HL-60 (cell line): Measurements from ENCODE around the gene FNBP1L.

ENCODE experiments used
- DNase-seq, 2 experiments: peaks; one replicate each; pipeline ENCODE4 v3.0.0-alpha.2; 2010 to 2020; ENCODE audit warnings: low read depth in 1 of 2, low spot score in 1 of 2
- H3K27ac ChIP-seq: fragments of 250-450 bp; sonication (Bioruptor Pico); replicated peaks from 2 replicates; pipeline ENCODE4 v1.5.1; 2020; ENCODE audit warnings: mild to moderate bottlenecking, moderate library complexity
- H3K27me3 ChIP-seq: fragments of 250-450 bp; sonication (Bioruptor Pico); 2 replicates; pipeline ENCODE4 v1.5.1; 2021; ENCODE audit warnings: mild to moderate bottlenecking, moderate library complexity; ENCODE audit not compliant: insufficient read depth, poor library complexity, severe bottlenecking
- H3K4me3 ChIP-seq: replicated peaks from 2 replicates; pipeline ENCODE4 v1.5.1; 2011; ENCODE audit warnings: mild to moderate bottlenecking, control low read depth, low read length; ENCODE audit not compliant: insufficient read depth
- GABPA ChIP-seq: IDR thresholded peaks from 2 replicates; pipeline ENCODE4 v1.6.1; 2012; ENCODE audit warnings: low read depth
- POLR2AphosphoS5 ChIP-seq: IDR thresholded peaks from 2 replicates; pipeline ENCODE4 v1.6.1; 2012; ENCODE audit warnings: low read depth
- REST ChIP-seq: IDR thresholded peaks from 2 replicates; pipeline ENCODE4 v1.6.1; 2012; ENCODE audit warnings: low read depth; ENCODE audit not compliant: insufficient replicate concordance
- SPI1 ChIP-seq: IDR thresholded peaks from 2 replicates; pipeline ENCODE4 v1.6.1; 2012; ENCODE audit warnings: low read depth, mild to moderate bottlenecking, borderline replicate concordance
- TF ChIP-seq, protein P1 (sequence below): IDR thresholded peaks from one replicate; pipeline ENCODE4 v1.5.1; 2011; ENCODE audit warnings: low read length, control low read depth, inconsistent platforms; ENCODE audit not compliant: insufficient read depth

Gene FNBP1L

DNA sequence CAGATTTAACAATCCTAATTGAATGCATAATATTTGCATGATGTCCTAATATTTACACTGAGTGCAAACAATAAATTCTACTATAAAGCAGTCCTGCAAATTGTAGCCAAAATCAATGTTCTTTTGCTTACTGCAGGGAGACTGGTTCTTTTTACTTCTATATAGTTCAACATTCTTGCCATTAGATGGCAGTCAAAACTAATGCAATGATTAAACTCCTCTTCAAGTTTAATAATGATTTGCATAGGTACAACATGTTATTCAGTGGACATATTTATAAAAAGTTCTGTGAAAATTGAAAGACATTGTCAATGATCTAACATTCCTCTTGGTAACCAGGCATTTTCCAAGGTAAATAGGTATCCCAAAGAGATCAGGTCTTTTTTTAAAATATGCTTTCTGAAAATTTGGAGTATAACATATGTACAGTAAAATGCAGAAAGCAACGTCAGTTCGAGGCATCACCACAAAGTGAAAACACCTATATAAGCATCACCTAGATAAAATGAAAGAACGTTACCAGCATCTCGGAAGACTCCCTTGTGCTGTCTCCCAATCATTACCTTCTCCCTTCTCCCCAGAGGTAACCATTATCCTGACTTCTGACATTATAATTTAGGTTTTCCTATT lies 9.8 kb upstream of the FNBP1L start:
- Histone ChIP-seq H3K4me3 (no peak overlapping the region), H3K27ac (no peak overlapping the region)
- DNase-seq: no peak

DNA sequence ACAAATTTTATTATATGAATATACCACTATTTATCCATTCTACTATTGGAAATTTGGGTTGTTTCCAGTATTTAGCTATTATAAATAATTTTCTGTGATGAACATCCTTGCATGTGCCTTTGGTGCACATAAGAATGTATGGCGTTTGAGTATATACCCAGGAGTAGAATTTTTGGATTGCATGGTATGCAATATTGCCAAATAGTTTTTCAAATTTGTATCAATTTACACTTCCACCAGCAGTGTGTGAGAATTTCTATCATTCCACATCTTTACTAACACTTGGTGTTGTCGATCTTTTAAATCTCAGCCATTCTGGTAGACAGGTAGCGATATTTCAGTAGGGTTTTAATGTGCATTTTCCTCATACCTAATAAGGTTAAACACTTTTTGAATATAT lies 9.2 kb upstream of the FNBP1L start:
- Histone ChIP-seq H3K27ac (no peak overlapping the region), H3K4me3 (no peak overlapping the region), H3K27me3 (peaks cover 5% of the 10 kb centered on the region)
- no peak for DNase-seq
- TF ChIP-seq, protein P1, sequence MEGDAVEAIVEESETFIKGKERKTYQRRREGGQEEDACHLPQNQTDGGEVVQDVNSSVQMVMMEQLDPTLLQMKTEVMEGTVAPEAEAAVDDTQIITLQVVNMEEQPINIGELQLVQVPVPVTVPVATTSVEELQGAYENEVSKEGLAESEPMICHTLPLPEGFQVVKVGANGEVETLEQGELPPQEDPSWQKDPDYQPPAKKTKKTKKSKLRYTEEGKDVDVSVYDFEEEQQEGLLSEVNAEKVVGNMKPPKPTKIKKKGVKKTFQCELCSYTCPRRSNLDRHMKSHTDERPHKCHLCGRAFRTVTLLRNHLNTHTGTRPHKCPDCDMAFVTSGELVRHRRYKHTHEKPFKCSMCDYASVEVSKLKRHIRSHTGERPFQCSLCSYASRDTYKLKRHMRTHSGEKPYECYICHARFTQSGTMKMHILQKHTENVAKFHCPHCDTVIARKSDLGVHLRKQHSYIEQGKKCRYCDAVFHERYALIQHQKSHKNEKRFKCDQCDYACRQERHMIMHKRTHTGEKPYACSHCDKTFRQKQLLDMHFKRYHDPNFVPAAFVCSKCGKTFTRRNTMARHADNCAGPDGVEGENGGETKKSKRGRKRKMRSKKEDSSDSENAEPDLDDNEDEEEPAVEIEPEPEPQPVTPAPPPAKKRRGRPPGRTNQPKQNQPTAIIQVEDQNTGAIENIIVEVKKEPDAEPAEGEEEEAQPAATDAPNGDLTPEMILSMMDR: no peak

More for the DNA sequence above, 9.8 kb upstream of the FNBP1L start:
- H3K27me3 ChIP-seq: peaks cover 5% of the 10 kb centered on the region
- TF ChIP-seq GABPA: no peak
- TF ChIP-seq, protein P1: no peak
- no peak for TF ChIP-seq POLR2AphosphoS5
- TF ChIP-seq REST: no peak
- TF ChIP-seq SPI1: no peak

GRCh38 chr1:93440272-93440671 lies 7.6 kb upstream of the FNBP1L start:
- TF ChIP-seq, protein P1: no peak
- no peak for TF ChIP-seq POLR2AphosphoS5
- TF ChIP-seq SPI1: no peak
- TF ChIP-seq GABPA: no peak
- no peak for TF ChIP-seq REST
- no peak for DNase-seq
- H3K4me3 ChIP-seq: no peak overlapping the region
- no peak overlapping the region for H3K27ac ChIP-seq
- H3K27me3 ChIP-seq: peaks cover 5% of the 10 kb centered on the region

DNA sequence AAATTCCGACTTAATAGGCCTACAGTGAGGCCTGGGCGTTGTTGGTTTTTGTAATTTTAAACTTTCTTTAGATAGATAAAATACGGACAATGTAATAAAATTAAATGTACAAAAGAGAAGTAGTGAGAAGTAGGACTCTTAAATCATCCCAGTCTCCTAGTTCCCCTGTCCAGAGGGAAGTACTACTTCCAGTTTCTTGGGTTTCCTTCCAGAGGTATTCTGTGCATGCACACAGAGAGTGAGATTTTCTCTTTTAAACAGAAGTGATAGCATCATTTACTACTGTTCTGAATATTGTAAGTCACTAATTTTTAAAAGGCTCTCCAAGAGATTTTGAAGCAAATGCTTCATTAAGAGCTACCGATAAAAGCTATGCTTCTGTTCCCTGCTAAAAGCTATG lies 7.2 kb upstream of the FNBP1L start:
- TF ChIP-seq REST: no peak
- no peak for TF ChIP-seq SPI1
- TF ChIP-seq, protein P1: no peak
- TF ChIP-seq GABPA: no peak
- no peak for TF ChIP-seq POLR2AphosphoS5
- no peak overlapping the region for H3K27ac ChIP-seq
- no peak overlapping the region for H3K4me3 ChIP-seq
- peaks cover 5% of the 10 kb centered on the region for H3K27me3 ChIP-seq
- DNase-seq: no peak
